H1 (cell line): ENCODE results near the gene PALM. TPM values are rescaled to one million over a fixed set of nuclear protein-coding genes. Genes with fewer than 3 reads are reported as not detected.
A peak's percentile ranks its signal among the peaks of the same experiment; 100 is the strongest.

ENCODE experiments used
- CTCF ChIA-PET: fragments of 300-600 bp; sonication (Branson Sonifier 250); formaldehyde crosslinking; loops from one replicate; lab custom pipeline; 2021; ENCODE audit not compliant: partially characterized antibody; lab: Charles Lee
- POLR2A ChIA-PET: fragments of 300-600 bp; sonication (Branson Sonifier 250); formaldehyde crosslinking; loops from one replicate; lab custom pipeline; 2021; ENCODE audit warnings: inconsistent platforms; ENCODE audit not compliant: partially characterized antibody; lab: Charles Lee
- DNase-seq, 2 experiments: peaks; one replicate each; pipeline versions ENCODE4 v3.0.0 to v3.0.0-alpha.2; 2010 to 2022; ENCODE audit warnings: low spot score in 2 of 2, low read depth in 1 of 2, mixed read lengths in 1 of 2
- FAIRE-seq: peaks from 2 replicates; lab custom pipeline; 2011; peaks lifted over from hg19 to GRCh38; lab: Jason Lieb, UNC
- H2AFZ ChIP-seq: 2 replicates; pipeline ENCODE4 v1.8.1; 2012; ENCODE audit warnings: low read length, inconsistent platforms
- H2AK5ac ChIP-seq: 2 replicates; pipeline ENCODE4 v1.6.1; 2013; ENCODE audit warnings: low read depth, low read length
- H2BK120ac ChIP-seq: replicated peaks from 2 replicates; pipeline ENCODE3; 2013; ENCODE audit warnings: low read depth, low read length, inconsistent platforms
- H2BK12ac ChIP-seq: 2 replicates; pipeline ENCODE4 v1.6.1; 2013; ENCODE audit warnings: low read depth, low read length
- H2BK15ac ChIP-seq: 2 replicates; pipeline ENCODE4 v1.6.1; 2013; ENCODE audit warnings: low read length
- H2BK20ac ChIP-seq: 2 replicates; pipeline ENCODE4 v1.6.1; 2013; ENCODE audit warnings: low read length
- H2BK5ac ChIP-seq: 2 replicates; pipeline ENCODE4 v1.6.1; 2013; ENCODE audit warnings: low read depth, low read length
- H3K14ac ChIP-seq: 2 replicates; pipeline ENCODE4 v1.6.1; 2013; ENCODE audit warnings: inconsistent platforms; ENCODE audit not compliant: insufficient read length
- H3K18ac ChIP-seq: 2 replicates; pipeline ENCODE4 v1.6.1; 2013; ENCODE audit warnings: low read length; ENCODE audit errors: extremely low read depth
- H3K23ac ChIP-seq: 2 replicates; pipeline ENCODE4 v1.6.1; 2013; ENCODE audit warnings: inconsistent platforms; ENCODE audit not compliant: insufficient read length
- H3K23me2 ChIP-seq: 2 replicates; pipeline ENCODE4 v1.6.1; 2013; ENCODE audit warnings: low read depth, low read length
- H3K27ac ChIP-seq: 2 replicates; pipeline ENCODE4 v1.6.1; 2011; ENCODE audit warnings: low read depth, low read length, inconsistent platforms
- H3K27me3 ChIP-seq, 4 experiments: replicated peaks in 1 of 4; 1 replicate in 1 of 4; 2 replicates in 3 of 4; pipeline versions ENCODE4 v1.6.1 to v1.8.1; 2011 to 2013; ENCODE audit warnings: low read length in 3 of 4, mild to moderate bottlenecking in 3 of 4, inconsistent platforms in 2 of 4, mixed read lengths in 2 of 4, moderate library complexity in 1 of 4; ENCODE audit not compliant: control insufficient read depth in 3 of 4, insufficient read depth in 3 of 4; ENCODE audit errors: extremely low read depth in 1 of 4
- H3K36me3 ChIP-seq, 4 experiments: 2 replicates each; pipeline versions ENCODE4 v1.6.1 to v1.8.1; 2011 to 2013; ENCODE audit warnings: mild to moderate bottlenecking in 4 of 4, low read length in 3 of 4, moderate library complexity in 2 of 4, control low read depth in 1 of 4, inconsistent platforms in 1 of 4; ENCODE audit not compliant: insufficient read depth in 4 of 4, control insufficient read depth in 2 of 4
- H3K4ac ChIP-seq: replicated peaks from 2 replicates; pipeline ENCODE3; 2013; ENCODE audit warnings: low read length, low read depth, mixed read lengths, inconsistent platforms; ENCODE audit not compliant: insufficient read length
- H3K4me1 ChIP-seq, 4 experiments: replicated peaks in 1 of 4; 1 replicate in 1 of 4; 2 replicates in 3 of 4; pipeline versions ENCODE4 v1.6.1 to v1.8.1; 2011 to 2013; ENCODE audit warnings: low read length in 3 of 4, inconsistent platforms in 2 of 4, mixed read lengths in 1 of 4; ENCODE audit not compliant: insufficient read depth in 4 of 4, control insufficient read depth in 3 of 4
- H3K4me2 ChIP-seq, 2 experiments: 2 replicates each; pipeline versions ENCODE4 v1.6.1 to v1.8.1; 2011 to 2013; ENCODE audit warnings: low read depth in 2 of 2, low read length in 2 of 2, control low read depth in 1 of 2, inconsistent platforms in 1 of 2, mild to moderate bottlenecking in 1 of 2; ENCODE audit not compliant: insufficient read depth in 1 of 2
- H3K4me3 ChIP-seq, 4 experiments: fragments of 200-600, 300-600 bp in 1 of 4; sonication (generic), shearing (Covaris generic), sonication (Bioruptor Twin) in 1 of 4; 2 replicates each; pipeline versions ENCODE4 v1.5.1 to v1.8.1; 2011 to 2016; ENCODE audit warnings: low read length in 4 of 4, low read depth in 3 of 4, control low read depth in 2 of 4, inconsistent platforms in 2 of 4, mild to moderate bottlenecking in 2 of 4, mixed read lengths in 1 of 4, moderate library complexity in 1 of 4; ENCODE audit not compliant: insufficient read depth in 2 of 4; ENCODE audit errors: extremely low read depth in 1 of 4
- H3K56ac ChIP-seq: replicated peaks from 2 replicates; pipeline ENCODE3; 2013; ENCODE audit warnings: low read depth, mild to moderate bottlenecking, mixed read lengths, low read length, inconsistent platforms; ENCODE audit not compliant: insufficient read length
- H3K79me1 ChIP-seq: 2 replicates; pipeline ENCODE4 v1.6.1; 2013; ENCODE audit warnings: low read depth, low read length, control low read depth
- H3K79me2 ChIP-seq, 2 experiments: 2 replicates each; pipeline versions ENCODE4 v1.6.1 to v1.8.1; 2012 to 2013; ENCODE audit warnings: low read length in 2 of 2, mild to moderate bottlenecking in 2 of 2, inconsistent platforms in 1 of 2; ENCODE audit not compliant: insufficient read depth in 2 of 2, control insufficient read depth in 1 of 2
- H3K9ac ChIP-seq, 4 experiments: replicated peaks in 1 of 4; 1 replicate in 1 of 4; 2 replicates in 3 of 4; pipeline versions ENCODE4 v1.6.1 to v1.8.1; 2011 to 2013; ENCODE audit warnings: low read depth in 3 of 4, low read length in 3 of 4, control low read depth in 2 of 4, mild to moderate bottlenecking in 2 of 4, moderate library complexity in 2 of 4, inconsistent platforms in 1 of 4; ENCODE audit errors: extremely low read depth in 1 of 4
- H3K9me3 ChIP-seq, 2 experiments: 2 replicates each; pipeline versions ENCODE4 v1.6.1 to v1.8.1; 2012 to 2013; ENCODE audit warnings: mild to moderate bottlenecking in 2 of 2, moderate library complexity in 2 of 2, control low read depth in 1 of 2, inconsistent platforms in 1 of 2, low read depth in 1 of 2, low read length in 1 of 2, mixed read lengths in 1 of 2; ENCODE audit not compliant: insufficient read depth in 2 of 2
- H4K20me1 ChIP-seq, 2 experiments: replicated peaks in 1 of 2; 2 replicates each; pipeline versions ENCODE3 to v1.8.1; 2011 to 2013; ENCODE audit warnings: inconsistent platforms in 2 of 2, low read length in 2 of 2, mild to moderate bottlenecking in 1 of 2; ENCODE audit not compliant: insufficient read depth in 2 of 2, control insufficient read depth in 1 of 2
- H4K5ac ChIP-seq: 2 replicates; pipeline ENCODE4 v1.6.1; 2013; ENCODE audit warnings: low read length, low read depth, mixed read lengths, inconsistent platforms; ENCODE audit not compliant: insufficient read length
- H4K8ac ChIP-seq: 2 replicates; pipeline ENCODE4 v1.8.0; 2013; ENCODE audit warnings: mild to moderate bottlenecking, moderate library complexity, low read length, inconsistent platforms; ENCODE audit not compliant: insufficient read depth; ENCODE audit errors: extremely low read depth
- H4K91ac ChIP-seq: replicated peaks from 2 replicates; pipeline ENCODE3; 2013; ENCODE audit warnings: low read length, mixed read lengths, inconsistent platforms; ENCODE audit not compliant: insufficient read length
- CHD2 ChIP-seq: IDR thresholded peaks from 2 replicates; pipeline ENCODE4 v1.6.1; 2012; ENCODE audit warnings: low read length, improper control_type of control experiment
- YY1 ChIP-seq: IDR thresholded peaks from 2 replicates; pipeline ENCODE4 v1.6.1; 2011; ENCODE audit warnings: low read depth, mild to moderate bottlenecking, low read length
- WGBS, 2 experiments: shearing (Covaris generic) in 1 of 2; methylation state at CpG; one replicate each; pipeline versions ENCODE4 v1.1.6 to v1.1.7; 2013 to 2015; ENCODE audit warnings: low lambda C conversion rate in 2 of 2, mixed read lengths in 2 of 2, inconsistent platforms in 1 of 2, low coverage in 1 of 2, missing lambda C conversion rate in 1 of 2; ENCODE audit not compliant: insufficient replicate concordance in 2 of 2, insufficient coverage in 1 of 2, insufficient read length in 1 of 2; ENCODE audit errors: extremely low coverage in 1 of 2, missing lambda C conversion rate in 1 of 2; 5-methylcytosine and 5-hydroxymethylcytosine counted together
- polyA plus RNA-seq, 7 experiments: library from polyadenylated mRNA; depleted of rRNA in 3 of 7; stranded (reverse) in 5 of 7; unstranded in 2 of 7; fragments of >200 nt in 5 of 7; fragments of 200-250 nt in 2 of 7; gene quantifications; 1 replicate in 5 of 7; 2 replicates in 1 of 7; 4 replicates in 1 of 7; pipeline versions ENCODE4 v1.2.1 to v1.2.3, GENCODE V29; 2011 to 2013; ENCODE audit warnings: missing spikeins in 2 of 7, mixed read lengths in 2 of 7
- total RNA-seq: library from RNA; stranded (reverse); fragmentation: NEBNext Ultra II Directional; extraction: Animal tissue kit (Norgen Biotek cat#: 25700); gene quantifications from 2 replicates; pipeline ENCODE4 v1.2.1, GENCODE V29; 2021

PALM gene
- total and polyA plus RNA-seq, 2 of the 8 experiments (the other 6 are each of a cell fraction or from before 2014, with no cell fraction given), result 5.7 to 16.5 TPM

DNA sequence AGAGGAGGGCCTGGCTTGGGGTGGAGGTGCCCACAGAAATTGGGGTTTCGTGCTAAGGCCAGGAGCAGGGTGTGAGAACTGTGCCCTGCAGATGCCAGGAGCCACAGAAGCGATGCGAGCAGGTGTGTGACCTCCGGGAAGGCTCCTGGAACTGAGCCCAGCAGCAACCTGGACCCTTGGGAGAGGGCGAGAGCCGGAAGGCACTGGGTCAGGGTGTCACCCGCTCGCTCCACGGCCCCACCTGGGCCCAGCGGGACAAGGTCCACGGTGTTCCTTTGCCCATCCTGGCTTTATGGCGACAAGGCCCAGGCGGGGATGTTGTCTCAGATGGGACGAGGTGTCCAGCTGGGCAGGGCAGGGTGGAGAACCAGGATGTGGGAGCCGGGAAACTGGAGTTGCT, 46.3 kb downstream of the PALM start:
- Histone ChIP-seq H3K56ac (no peak overlapping the region), H4K91ac (no peak overlapping the region), H3K9ac (no peak overlapping the region; a peak in 2 of 7 replicates), H2BK120ac (no peak overlapping the region), H4K8ac (peak overlapping the region; percentile 3; the same call in 1 of the 2 replicates), H3K27ac (no peak overlapping the region), H3K36me3 (no peaks in the 10 kb centered on the region), H3K4me3 (no peak overlapping the region), H3K79me2 (no peaks in the 10 kb centered on the region), H4K5ac (no peak overlapping the region), H2AFZ (no peak overlapping the region), H3K27me3 (no peaks in the 10 kb centered on the region), H4K20me1 (no peaks in the 10 kb centered on the region), H2AK5ac (no peak overlapping the region), H3K9me3 (peaks cover 2 to 21% of the 10 kb centered on the region in 2 experiments; a peak in 1 of 4 replicates), H3K18ac (no peak overlapping the region), H2BK5ac (no peak overlapping the region), H3K4ac (no peak overlapping the region), H2BK15ac (no peak overlapping the region; the same call in 1 of the 2 replicates), H3K79me1 (no peaks in the 10 kb centered on the region), H3K23me2 (no peaks in the 10 kb centered on the region), H3K14ac (no peak overlapping the region), H2BK20ac (no peak overlapping the region), H3K4me1 (peaks cover 0 to 5% (median 3%) of the 10 kb centered on the region in 4 experiments; a peak in 3 of 7 replicates), H3K23ac (no peak overlapping the region), H2BK12ac (no peak overlapping the region), H3K4me2 (no peak overlapping the region)
- POLR2A ChIA-PET, result interaction anchor here (0.8 kb wide), 1 partner anchor 60 kb away, joined by 4 read pairs; no protein-coding TSS in a partner anchor
- 92% methylated on average over 15 of the region's 15 CpGs; no CpG with 5 or more reads in 1 of the 2 experiments for WGBS, 2 experiments
- CTCF ChIA-PET, result interaction anchor here (1.1 to 1.8 kb wide), 4 partner anchors 13 to 222 kb away, joined by 3 to 4 read pairs (median 4); no protein-coding TSS in a partner anchor
- no peak for DNase-seq
- no peak for FAIRE-seq
- TF ChIP-seq YY1 (no peak), CHD2 (no peak)
